OCI-LY3 (cell line): ENCODE results near the gene SLC25A6.

ENCODE experiments used
- EZH2phosphoT487 ChIP-seq: fragments of 200-600 bp; shearing (Covaris generic); IDR thresholded peaks from 2 replicates; pipeline ENCODE4 v1.6.1; 2018; ENCODE audit warnings: antibody characterized with exemption, mixed run types, low read depth
- TF ChIP-seq, protein P1 (sequence below): fragments of 200-600, 300-600 bp; sonication (generic); IDR thresholded peaks from 2 replicates; pipeline ENCODE4 v1.5.1; 2014; ENCODE audit warnings: antibody characterized with exemption, low read length, low read depth

DNA sequence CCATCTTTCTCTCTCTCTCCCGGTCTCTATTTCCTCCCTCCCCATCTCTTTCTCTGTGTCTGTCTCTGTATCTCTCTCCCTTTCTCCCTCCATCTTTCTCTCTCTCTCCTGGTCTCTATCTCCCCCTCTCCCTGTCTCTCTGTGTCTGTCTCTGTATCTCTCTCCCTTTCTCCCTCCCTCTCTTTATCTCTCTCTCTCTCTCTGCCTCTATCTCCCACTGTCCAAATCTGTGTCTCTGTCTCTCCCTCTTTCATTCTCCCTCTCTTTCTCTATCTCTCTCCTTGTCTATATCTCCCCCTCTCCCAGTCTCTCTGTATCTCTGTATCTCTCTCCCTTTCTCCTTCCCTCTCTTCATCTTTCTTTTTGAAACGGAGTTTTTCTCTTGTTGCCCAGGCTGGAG is 31.7 kb downstream of the SLC25A6 start:
- TF ChIP-seq, protein P1, sequence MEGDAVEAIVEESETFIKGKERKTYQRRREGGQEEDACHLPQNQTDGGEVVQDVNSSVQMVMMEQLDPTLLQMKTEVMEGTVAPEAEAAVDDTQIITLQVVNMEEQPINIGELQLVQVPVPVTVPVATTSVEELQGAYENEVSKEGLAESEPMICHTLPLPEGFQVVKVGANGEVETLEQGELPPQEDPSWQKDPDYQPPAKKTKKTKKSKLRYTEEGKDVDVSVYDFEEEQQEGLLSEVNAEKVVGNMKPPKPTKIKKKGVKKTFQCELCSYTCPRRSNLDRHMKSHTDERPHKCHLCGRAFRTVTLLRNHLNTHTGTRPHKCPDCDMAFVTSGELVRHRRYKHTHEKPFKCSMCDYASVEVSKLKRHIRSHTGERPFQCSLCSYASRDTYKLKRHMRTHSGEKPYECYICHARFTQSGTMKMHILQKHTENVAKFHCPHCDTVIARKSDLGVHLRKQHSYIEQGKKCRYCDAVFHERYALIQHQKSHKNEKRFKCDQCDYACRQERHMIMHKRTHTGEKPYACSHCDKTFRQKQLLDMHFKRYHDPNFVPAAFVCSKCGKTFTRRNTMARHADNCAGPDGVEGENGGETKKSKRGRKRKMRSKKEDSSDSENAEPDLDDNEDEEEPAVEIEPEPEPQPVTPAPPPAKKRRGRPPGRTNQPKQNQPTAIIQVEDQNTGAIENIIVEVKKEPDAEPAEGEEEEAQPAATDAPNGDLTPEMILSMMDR, result no peak
- TF ChIP-seq EZH2phosphoT487, result no peak
